22Rv1 (cell line): ENCODE data around the gene SLC12A7.

Experiments used
- H3K27ac ChIP-seq: fragments of 450-650 bp; 2 replicates; pipeline ENCODE4 v1.5.1; 2017
- CTCF ChIP-seq: fragments of 450-650 bp; IDR thresholded peaks from 2 replicates; pipeline ENCODE4 v1.5.1; 2017; ENCODE audit warnings: mild to moderate bottlenecking
- ZFX ChIP-seq: fragments of 450-650 bp; IDR thresholded peaks from 2 replicates; pipeline ENCODE4 v1.6.1; 2017; ENCODE audit warnings: antibody characterized with exemption, borderline replicate concordance

SLC12A7 gene

GRCh38 chr5:1111241-1111726 lies 579 bp downstream of the SLC12A7 start:
- TF ChIP-seq CTCF, result no peak
- TF ChIP-seq ZFX, result no peak
- peak overlapping the region; percentile 72 for H3K27ac ChIP-seq

GRCh38 chr5:1110307-1111240 lies 1.3 kb downstream of the SLC12A7 start:
- peak overlapping the region; percentile 72 for H3K27ac ChIP-seq
- TF ChIP-seq CTCF (no peak), ZFX (no peak)

GRCh38 chr5:1109542-1110306 lies 2.1 kb downstream of the SLC12A7 start:
- peak overlapping the region; percentile 17; the same call in 1 of the 2 replicates for H3K27ac ChIP-seq
- TF ChIP-seq CTCF (no peak), ZFX (no peak)

- H3K27ac ChIP-seq, result no peak overlapping the region
- no peak for TF ChIP-seq CTCF
- TF ChIP-seq ZFX, result no peak
Measured at GRCh38 chr5:1108865-1109174, 3.0 kb downstream of the SLC12A7 start.

- TF ChIP-seq ZFX, result no peak
- TF ChIP-seq CTCF, result no peak
- H3K27ac ChIP-seq, result no peak overlapping the region
Measured at GRCh38 chr5:1108023-1108864, 3.6 kb downstream of the SLC12A7 start.

GRCh38 chr5:1107167-1108022 lies 4.5 kb downstream of the SLC12A7 start:
- peak overlapping the region; percentile 46 for H3K27ac ChIP-seq
- TF ChIP-seq ZFX (no peak), CTCF (no peak)
